ENCODE measurements around the gene PDCD2L. TPM values are rescaled to one million over a fixed set of nuclear protein-coding genes. Genes with fewer than 3 reads are reported as not detected.

PDCD2L gene
- total and polyA plus RNA-seq, 10 of the 15 experiments (the other 5 are each of a cell fraction or from before 2014, with no cell fraction given): 7.2 to 41.3 (median 26.9) TPM

GRCh38 chr19:34431681-34432402 lies 27.6 kb downstream of the PDCD2L start:
- H3K4me1 ChIP-seq (ENCODE audit: control insufficient read depth, insufficient read depth, low read length): no peaks in the 10 kb centered on the region
- no peak overlapping the region for H3K27ac ChIP-seq (ENCODE audit: control insufficient read depth, insufficient read depth)
- WGBS (ENCODE audit: insufficient coverage, insufficient replicate concordance, low lambda C conversion rate, missing lambda C conversion rate): 95% methylated on average over 2 of the region's 2 CpGs
- H3K79me2 ChIP-seq (ENCODE audit: control insufficient read depth, insufficient read depth, low read length): peaks cover 55% of the 10 kb centered on the region
- DNase-seq (ENCODE audit: low read depth, low spot score) (no peak), FAIRE-seq (no peak), ATAC-seq (no peak)
- SMC1A ChIA-PET (ENCODE audit: uncharacterized antibody, unreplicated experiment): interaction anchor here (0.5 to 1.3 kb wide), 4 partner anchors 22 to 230 kb away, joined by 3 to 5 read pairs (median 4); partner anchors contain the start of gene GPI
- H3K9ac ChIP-seq (ENCODE audit: control insufficient read depth, insufficient read depth, low read length): no peak overlapping the region
- RAD21 ChIA-PET (ENCODE audit: unreplicated experiment): interaction anchor here (0.6 to 1.4 kb wide), 3 partner anchors 19 to 231 kb away, joined by 3 to 5 read pairs (median 3); partner anchors contain the start of gene GPI
- POLR2A ChIA-PET: interaction anchor here (0.6 kb wide), 1 partner anchor 71 kb away, joined by 5 read pairs; no protein-coding TSS in a partner anchor
- TF ChIP-seq SRF (IDR thresholded peaks at IDR 0.05; ENCODE audit: low read depth in 2 of 2, low read length in 2 of 2) (no peak), CBX3 (IDR thresholded peaks at IDR 0.05; ENCODE audit: borderline replicate concordance, low read depth) (no peak), CEBPZ (IDR thresholded peaks at IDR 0.05; ENCODE audit: low read depth, low read length) (no peak), PRDM15 (CRISPR knock-in tag; IDR thresholded peaks at IDR 0.05) (no peak), BMI1 (IDR thresholded peaks at IDR 0.05; ENCODE audit: borderline replicate concordance) (no peak), KAT2A (conservative IDR thresholded peaks at IDR 0.05; ENCODE audit: control insufficient read depth, low read depth, low read length) (no peak), WRNIP1 (IDR thresholded peaks at IDR 0.05; ENCODE audit: borderline replicate concordance, low read depth, low read length) (no peak), RCOR1 (conservative IDR thresholded peaks at IDR 0.05; ENCODE audit: low read depth, low read length) (no peak), BCL11A (IDR thresholded peaks at IDR 0.05; ENCODE audit: low read depth, low read length) (no peak), YBX1 (IDR thresholded peaks at IDR 0.05) (no peak), ATF7 (IDR thresholded peaks at IDR 0.05; ENCODE audit: low read depth) (no peak)
- H3K27me3 ChIP-seq (replicated peaks in 1 of 2; ENCODE audit: control insufficient read depth in 2 of 2, insufficient read depth in 2 of 2, low read length in 1 of 2): no peaks in the 10 kb centered on the region
- peaks cover 3 to 4% of the 10 kb centered on the region in 2 experiments for H3K36me3 ChIP-seq (ENCODE audit: control insufficient read depth in 2 of 2, insufficient read depth in 2 of 2, low read length in 1 of 2)
- no peak overlapping the region for H2AFZ ChIP-seq (ENCODE audit: control insufficient read depth, low read depth, low read length)
- no peaks in the 10 kb centered on the region for H3K9me3 ChIP-seq (replicated peaks; ENCODE audit: control insufficient read depth, insufficient read depth, low read length)
- in situ Hi-C loops (cut with MboI): no loop called here
- BruUV-seq (replicated peaks): no TSS peak
- H3K4me2 ChIP-seq (ENCODE audit: control insufficient read depth, insufficient read depth): peak overlapping the region; percentile 36; the same call in 1 of the 2 replicates
- H3K4me3 ChIP-seq: 0 out of 2 replicates have a peak overlapping the region, but pooled peaks have one; percentile 86
- intact Hi-C loops (cut with micrococcal nuclease; ENCODE audit: unreplicated experiment): no loop called here
- CTCF ChIA-PET: interaction anchor here (0.6 to 1.5 kb wide), 10 partner anchors 7 to 667 kb away, joined by 3 to 4 read pairs (median 3); no protein-coding TSS in a partner anchor
- no peaks in the 10 kb centered on the region; the same call in 1 of the 2 replicates for H4K20me1 ChIP-seq (ENCODE audit: control insufficient read depth, insufficient read depth)
